Activated naive CD4-positive, alpha-beta T cell treated with anti-CD3 and anti-CD28 coated beads, Interleukin-2, amount 50 U/mL, for 72 hours (primary cell): ENCODE measurements around the gene TMEFF1. TPM values are rescaled to one million over a fixed set of nuclear protein-coding genes. Genes with fewer than 3 reads are reported as not detected.
"Not testable (repeated sequence)": the region's sequence is repeated elsewhere in the genome, so short reads cannot be mapped to it uniquely, and the experiment has no call there.

Experiments
- ATAC-seq, 2 donors: fragments of 150-1000 bp; cut with Tn5 transposase; 2 replicates each; pipeline ENCODE4 v1.10.0; 2021; ENCODE audit warnings: mild to moderate bottlenecking in 2 of 2, moderate library complexity in 2 of 2
- DNase-seq, 2 donors: peaks; one replicate each; pipeline ENCODE4 v3.0.0; 2021 to 2022; ENCODE audit warnings: low spot score in 2 of 2
- H3K27ac Mint-ChIP-seq, 2 donors: one replicate each; pipeline ENCODE4 v1.8.0; 2022; ENCODE audit warnings: mild to moderate bottlenecking in 2 of 2, mixed read lengths in 2 of 2
- H3K36me3 Mint-ChIP-seq, 2 donors: one replicate each; pipeline ENCODE4 v1.8.0; 2022; ENCODE audit warnings: mixed read lengths in 2 of 2
- H3K9me3 Mint-ChIP-seq, 2 donors: one replicate each; pipeline ENCODE4 v1.8.0; 2022; ENCODE audit warnings: mixed read lengths in 2 of 2
- total RNA-seq, 2 donors: library from RNA; stranded (reverse); gene quantifications; one replicate each; pipeline ENCODE4 v1.2.3, GENCODE V29; 2022

Gene TMEFF1
- total RNA-seq, 2 donors from 2014 or later: 0.89 to 0.91 TPM

DNA sequence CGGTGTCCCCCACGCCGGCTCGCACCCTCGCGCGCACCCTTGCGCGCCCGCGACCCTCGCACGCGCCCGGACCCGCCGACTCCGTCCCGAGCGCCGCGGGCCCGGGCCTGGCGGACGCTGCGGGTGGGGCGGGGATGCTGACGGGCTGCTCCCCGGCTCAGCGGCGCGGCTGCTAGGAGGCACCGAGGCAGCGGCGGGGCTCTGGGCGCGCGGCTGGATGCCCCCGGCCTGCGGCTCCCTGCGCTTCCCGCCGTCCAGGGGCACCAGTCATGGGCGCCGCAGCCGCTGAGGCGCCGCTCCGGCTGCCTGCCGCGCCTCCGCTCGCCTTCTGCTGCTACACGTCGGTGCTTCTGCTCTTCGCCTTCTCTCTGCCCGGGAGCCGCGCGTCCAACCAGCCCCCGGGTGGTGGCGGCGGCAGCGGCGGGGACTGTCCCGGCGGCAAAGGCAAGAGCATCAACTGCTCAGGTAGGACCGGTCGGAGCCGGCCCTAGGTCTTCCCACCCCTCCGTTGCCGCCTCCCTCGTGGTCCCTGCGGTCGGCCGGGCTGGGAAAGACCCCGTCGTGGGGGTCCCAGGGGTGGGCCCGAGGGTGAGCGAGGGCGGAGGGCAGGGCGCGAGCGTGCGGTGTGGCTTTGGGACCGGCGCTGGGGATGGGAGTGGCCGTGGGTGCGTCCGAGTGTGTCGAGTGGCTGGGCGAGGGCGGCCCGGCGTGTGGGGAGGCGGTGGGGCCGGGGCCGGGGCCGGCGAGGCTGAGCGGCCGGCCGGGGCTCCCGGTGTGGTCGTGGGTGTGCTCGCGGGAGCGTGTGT lies 530 bp downstream of the TMEFF1 start:
- DNase-seq (peak; percentile 46 to 57), ATAC-seq (peak; percentile 74 to 78)
- Mint-ChIP-seq H3K27ac (no peak overlapping the region), H3K9me3 (no peaks in the 10 kb centered on the region), H3K36me3 (peaks cover 5 to 6% of the 10 kb centered on the region in 2 donors)

DNA sequence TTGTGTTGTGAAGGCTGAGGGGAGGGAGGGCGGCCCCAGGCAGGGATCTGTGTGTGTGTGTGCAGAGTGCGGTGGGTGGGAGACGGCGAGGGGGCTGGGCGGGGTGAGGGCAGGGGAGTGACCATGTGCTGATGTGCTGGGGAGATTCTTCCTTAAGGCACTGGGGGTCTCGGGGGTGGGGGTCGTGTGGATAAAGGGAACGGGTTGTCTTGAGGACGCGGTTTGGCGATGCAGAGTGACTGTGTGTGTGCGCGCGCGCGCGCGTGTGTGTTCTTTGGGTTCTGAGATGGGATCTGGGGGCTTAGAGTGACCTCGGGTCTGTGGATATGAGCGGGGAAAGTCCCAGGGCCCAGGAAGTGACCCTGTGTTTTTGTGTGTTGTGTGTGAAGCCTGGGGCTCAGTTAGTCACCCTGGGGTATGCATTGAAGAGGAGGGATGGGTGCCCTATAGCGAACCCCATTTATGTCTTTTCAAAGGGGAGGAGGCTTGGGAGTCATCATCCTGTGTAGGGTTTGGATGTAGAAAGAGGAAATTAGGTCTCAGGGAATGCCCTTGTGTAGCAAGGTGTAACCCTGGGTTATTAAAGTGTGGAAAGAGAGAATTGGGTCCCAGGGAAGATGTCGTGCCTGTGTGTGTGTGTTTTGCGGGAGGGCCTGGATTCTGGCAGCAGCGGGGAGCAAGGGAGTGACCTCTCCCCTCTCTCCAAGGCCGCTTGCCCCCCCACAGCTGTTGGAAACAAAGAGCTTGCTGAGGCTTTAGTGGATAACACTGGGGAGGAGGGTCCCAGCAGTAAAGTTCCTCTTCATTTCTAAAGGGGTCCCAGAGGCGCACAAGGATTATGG lies 1.4 kb downstream of the TMEFF1 start:
- Mint-ChIP-seq H3K9me3 (no peaks in the 10 kb centered on the region), H3K36me3 (peaks cover 5 to 6% of the 10 kb centered on the region in 2 donors), H3K27ac (no peak overlapping the region)
- ATAC-seq: no peak
- peak in 1 of 2 donors; percentile 2 for DNase-seq

GRCh38 chr9:100474924-100475276 lies 2.0 kb downstream of the TMEFF1 start:
- no peak for DNase-seq
- Mint-ChIP-seq H3K9me3 (no peaks in the 10 kb centered on the region), H3K36me3 (peaks cover 6 to 9% of the 10 kb centered on the region in 2 donors), H3K27ac (no peak overlapping the region)
- ATAC-seq: no peak

DNA sequence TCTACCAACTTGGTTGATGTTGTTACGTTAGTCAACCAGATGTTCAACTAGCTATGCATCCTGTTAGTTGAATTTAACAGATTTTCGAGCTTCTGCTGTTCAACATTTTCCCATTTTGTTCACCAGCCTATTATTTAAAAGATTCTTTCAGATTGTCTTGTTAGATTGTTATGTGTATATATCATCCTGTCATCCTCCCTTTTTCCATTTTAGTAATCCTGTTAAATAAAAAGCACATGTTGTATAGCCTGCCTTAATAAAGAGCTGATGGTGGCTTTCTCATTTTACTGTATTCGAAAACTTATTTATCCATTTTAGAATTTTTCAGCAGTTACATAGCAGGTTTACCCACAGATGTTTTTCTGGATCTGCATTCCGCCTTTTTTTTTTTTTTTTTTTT lies 4.3 kb downstream of the TMEFF1 start:
- H3K36me3 Mint-ChIP-seq: peaks cover 6 to 9% of the 10 kb centered on the region in 2 donors
- H3K27ac Mint-ChIP-seq: no peak overlapping the region
- no peak for ATAC-seq
- no peak for DNase-seq
- H3K9me3 Mint-ChIP-seq: no peaks in the 10 kb centered on the region

DNA sequence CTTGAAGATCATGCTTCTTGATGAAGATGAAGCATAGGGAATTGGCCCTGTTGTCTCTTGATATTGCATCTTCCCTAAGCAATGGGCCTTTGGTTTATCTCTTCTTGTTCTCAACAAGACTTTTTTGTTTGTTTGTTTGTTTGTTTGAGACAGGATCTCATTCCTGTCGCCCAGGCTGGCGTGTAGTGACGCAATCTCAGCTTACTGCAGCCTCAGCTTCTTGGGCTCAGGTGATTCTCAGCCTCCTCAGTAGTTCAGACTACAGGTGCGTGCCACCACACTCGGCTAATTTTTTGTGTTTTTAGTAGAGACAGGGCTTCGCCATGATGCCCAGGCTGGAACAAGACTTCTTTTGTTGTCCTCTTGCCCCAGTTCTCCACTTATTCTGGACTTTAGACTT lies 5.2 kb downstream of the TMEFF1 start:
- Mint-ChIP-seq H3K9me3 (no peaks in the 10 kb centered on the region), H3K27ac (no peak overlapping the region), H3K36me3 (peaks cover 6 to 9% of the 10 kb centered on the region in 2 donors)
- no peak for ATAC-seq
- no peak for DNase-seq

GRCh38 chr9:100479820-100480219 lies 6.9 kb downstream of the TMEFF1 start:
- no peak for ATAC-seq
- no peak for DNase-seq
- peaks cover 0 to 4% of the 10 kb centered on the region in 2 donors for H3K36me3 Mint-ChIP-seq
- no peak overlapping the region for H3K27ac Mint-ChIP-seq
- H3K9me3 Mint-ChIP-seq: no peaks in the 10 kb centered on the region

- no peak for DNase-seq
- Mint-ChIP-seq H3K36me3 (no peaks in the 10 kb centered on the region), H3K9me3 (no peaks in the 10 kb centered on the region), H3K27ac (no peak overlapping the region)
- ATAC-seq: no peak
Observed at GRCh38 chr9:100485196-100485595, 12.2 kb downstream of the TMEFF1 start.

DNA sequence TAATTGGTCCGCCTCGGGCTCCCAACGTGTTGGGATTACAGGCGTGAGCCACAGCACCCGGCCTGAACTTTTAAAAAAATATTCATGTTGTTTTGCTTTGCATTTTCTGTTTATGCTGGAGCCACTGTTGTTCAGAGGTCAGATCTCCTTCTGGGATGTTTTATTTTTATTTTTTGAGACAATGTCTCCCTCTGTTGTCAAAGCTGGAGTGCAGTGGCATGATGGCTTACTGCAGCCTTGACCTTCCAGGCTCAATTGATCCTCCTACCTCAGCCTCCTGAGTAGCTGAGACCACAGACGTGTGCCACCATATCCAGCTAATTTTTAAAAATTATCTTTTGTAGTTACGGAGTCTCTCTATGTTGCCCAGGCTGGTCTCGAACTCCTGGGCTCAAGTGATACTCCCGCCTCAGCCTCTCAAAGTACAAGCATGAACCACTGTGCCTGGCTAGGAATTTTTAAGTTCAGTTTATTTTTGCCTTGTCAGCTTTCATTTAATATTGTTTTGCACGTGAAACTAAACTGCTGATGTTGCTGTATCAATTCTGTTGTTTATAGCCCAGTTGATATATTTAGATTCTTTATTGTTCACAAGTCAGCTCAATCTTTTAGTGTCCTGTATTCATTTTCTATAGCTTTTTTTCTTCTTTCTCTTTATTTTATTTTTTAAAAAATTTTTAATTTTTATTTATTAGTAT lies 13.7 kb downstream of the TMEFF1 start:
- H3K9me3 Mint-ChIP-seq: no peaks in the 10 kb centered on the region
- no peak overlapping the region for H3K27ac Mint-ChIP-seq
- DNase-seq (no peak), ATAC-seq (no peak)
- H3K36me3 Mint-ChIP-seq: no peaks in the 10 kb centered on the region

- Mint-ChIP-seq H3K36me3 (no peaks in the 10 kb centered on the region), H3K9me3 (no peaks in the 10 kb centered on the region), H3K27ac (no peak overlapping the region)
- ATAC-seq: no peak
- no peak for DNase-seq
Observed at GRCh38 chr9:100488177-100488576, 15.2 kb downstream of the TMEFF1 start.

DNA sequence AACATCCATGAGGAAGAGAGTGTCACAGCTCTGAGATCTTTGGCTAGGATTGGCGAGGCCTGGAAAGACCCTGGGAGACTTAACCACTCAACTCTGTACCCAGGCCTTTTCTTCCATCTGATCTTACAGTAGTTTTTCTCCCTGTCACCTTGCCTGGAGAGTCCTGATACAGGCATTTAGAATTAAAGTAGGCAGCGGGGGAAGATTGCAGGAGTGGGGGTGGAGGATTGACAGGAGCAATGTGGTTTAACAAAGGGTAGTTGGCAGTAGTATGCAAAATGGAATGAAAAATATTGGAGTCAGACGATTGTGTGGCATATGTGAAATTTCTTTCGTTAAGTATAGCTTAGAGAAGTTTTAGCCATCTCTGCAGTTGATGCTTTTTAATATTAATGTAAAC lies 16.9 kb downstream of the TMEFF1 start:
- Mint-ChIP-seq H3K9me3 (no peaks in the 10 kb centered on the region), H3K27ac (no peak overlapping the region), H3K36me3 (no peaks in the 10 kb centered on the region)
- no peak for DNase-seq
- no peak for ATAC-seq

- no peak for ATAC-seq
- H3K36me3 Mint-ChIP-seq: no peaks in the 10 kb centered on the region
Observed at GRCh38 chr9:100492952-100493351, 20.0 kb downstream of the TMEFF1 start.

GRCh38 chr9:100498592-100498991 lies 25.6 kb downstream of the TMEFF1 start:
- ATAC-seq (no peak), DNase-seq (no peak)
- H3K36me3 Mint-ChIP-seq: no peaks in the 10 kb centered on the region
- no peaks in the 10 kb centered on the region for H3K9me3 Mint-ChIP-seq
- no peak overlapping the region for H3K27ac Mint-ChIP-seq

More at GRCh38 chr9:100492952-100493351, 20.0 kb downstream of the TMEFF1 start:
- DNase-seq: no peak
- no peak overlapping the region for H3K27ac Mint-ChIP-seq
- H3K9me3 Mint-ChIP-seq: no peaks in the 10 kb centered on the region

DNA sequence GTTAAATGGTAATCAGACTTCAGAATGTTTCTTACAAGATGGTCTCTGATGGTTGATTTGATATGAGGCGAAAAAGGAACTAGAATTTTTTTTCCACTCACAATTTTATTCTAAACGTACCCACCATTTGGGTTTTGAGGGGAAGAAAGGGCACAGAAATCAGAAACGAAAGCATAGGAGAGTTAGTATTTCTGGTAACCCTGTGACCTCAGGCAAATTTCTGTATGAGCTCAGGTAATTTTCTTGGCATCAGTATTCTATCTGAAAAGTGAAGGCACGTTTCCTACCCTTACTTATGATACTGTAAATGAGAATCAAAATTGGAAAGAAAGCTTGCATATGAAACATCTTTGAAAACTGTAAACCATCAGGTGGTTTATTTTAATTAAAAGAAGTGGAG lies 26.5 kb downstream of the TMEFF1 start:
- DNase-seq: no peak
- Mint-ChIP-seq H3K27ac (no peak overlapping the region), H3K9me3 (no peaks in the 10 kb centered on the region), H3K36me3 (no peaks in the 10 kb centered on the region)
- ATAC-seq: no peak

GRCh38 chr9:100499866-100500265 lies 26.9 kb downstream of the TMEFF1 start:
- Mint-ChIP-seq H3K36me3 (no peaks in the 10 kb centered on the region), H3K9me3 (no peaks in the 10 kb centered on the region), H3K27ac (no peak overlapping the region)
- no peak for DNase-seq
- ATAC-seq: no peak

DNA sequence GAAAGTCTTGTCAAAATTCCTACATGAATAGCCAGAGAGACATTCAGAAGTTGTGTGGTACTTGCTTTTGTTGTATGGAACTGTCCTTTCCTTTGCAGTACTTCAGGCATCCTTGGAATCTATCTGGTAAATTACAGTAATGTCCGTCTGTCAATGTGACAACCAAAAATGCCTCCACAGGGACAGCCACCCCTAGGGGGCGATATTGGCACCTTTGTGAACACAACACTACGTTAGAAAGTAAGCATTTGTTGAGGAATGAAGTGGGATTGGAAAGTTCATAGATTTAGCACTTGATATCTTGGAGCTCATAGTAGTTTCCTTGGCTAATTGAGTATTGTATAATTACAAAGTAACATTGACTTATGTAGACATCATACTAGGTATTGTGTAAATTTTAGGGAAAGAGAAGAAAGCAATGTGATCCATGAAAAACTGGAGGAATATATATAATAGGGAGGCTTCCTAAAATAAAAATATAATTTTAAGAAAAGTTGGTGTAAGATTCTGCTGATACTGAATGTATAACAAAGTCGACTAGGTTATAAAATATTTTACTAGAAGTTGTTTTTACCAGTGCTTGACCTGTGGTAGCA lies 32.7 kb downstream of the TMEFF1 start:
- peak in 1 of 2 donors; percentile 82 for DNase-seq
- ATAC-seq: no peak
- peaks cover 0 to 5% of the 10 kb centered on the region in 2 donors for H3K36me3 Mint-ChIP-seq
- H3K9me3 Mint-ChIP-seq: peaks cover 0 to 3% of the 10 kb centered on the region in 2 donors
- no peak overlapping the region for H3K27ac Mint-ChIP-seq

GRCh38 chr9:100507350-100507749 lies 34.4 kb downstream of the TMEFF1 start:
- H3K36me3 Mint-ChIP-seq, H3K9me3 Mint-ChIP-seq, ATAC-seq, DNase-seq, H3K27ac Mint-ChIP-seq: not testable (repeated sequence)

- Mint-ChIP-seq H3K27ac (no peak overlapping the region), H3K9me3 (peaks cover 0 to 3% of the 10 kb centered on the region in 2 donors), H3K36me3 (peaks cover 0 to 5% of the 10 kb centered on the region in 2 donors)
- DNase-seq (no peak), ATAC-seq (no peak)
Observed at GRCh38 chr9:100511205-100511604, 38.3 kb downstream of the TMEFF1 start.
